CD14-positive monocyte (primary cell): Measurements from ENCODE around the gene LRRC25. TPM values are rescaled to one million over a fixed set of nuclear protein-coding genes. Genes with fewer than 3 reads are reported as not detected.

Experiments used
- DNase-seq, 3 donors: peaks; one replicate each; pipeline ENCODE4 v3.0.0-alpha.2; 2011 to 2022
- H2AFZ ChIP-seq: 2 replicates; pipeline ENCODE4 v1.6.0; 2012; ENCODE audit warnings: mild to moderate bottlenecking, low read depth, low read length, inconsistent platforms; ENCODE audit not compliant: insufficient read depth, poor library complexity, severe bottlenecking
- H3K27ac ChIP-seq, 2 donors: 1 replicate in 1 of 2; 2 replicates in 1 of 2; pipeline ENCODE4 v1.5.1; 2012 to 2013; ENCODE audit warnings: low read length in 2 of 2, control low read depth in 1 of 2, inconsistent platforms in 1 of 2, low read depth in 1 of 2, mild to moderate bottlenecking in 1 of 2
- H3K27me3 ChIP-seq, 2 donors: one replicate each; pipeline versions ENCODE4 v1.6.0 to v1.6.1; 2011 to 2013; ENCODE audit warnings: low read length in 2 of 2; ENCODE audit not compliant: control insufficient read depth in 2 of 2, insufficient read depth in 2 of 2
- H3K36me3 ChIP-seq, 2 donors: replicated peaks in 1 of 2; 1 replicate in 1 of 2; 2 replicates in 1 of 2; pipeline versions ENCODE4 v1.5.1 to v1.6.1; 2012 to 2013; ENCODE audit warnings: low read length in 2 of 2, control low read depth in 1 of 2, inconsistent platforms in 1 of 2, mild to moderate bottlenecking in 1 of 2; ENCODE audit not compliant: insufficient read depth in 2 of 2, control insufficient read depth in 1 of 2
- H3K4me1 ChIP-seq, 2 donors: 1 replicate in 1 of 2; 2 replicates in 1 of 2; pipeline versions ENCODE4 v1.5.1 to v1.6.1; 2012 to 2013; ENCODE audit warnings: low read length in 2 of 2, control low read depth in 1 of 2, inconsistent platforms in 1 of 2, mild to moderate bottlenecking in 1 of 2, moderate library complexity in 1 of 2; ENCODE audit not compliant: insufficient read depth in 2 of 2, control insufficient read depth in 1 of 2
- H3K4me2 ChIP-seq: replicated peaks from 2 replicates; pipeline ENCODE3; 2012; ENCODE audit warnings: low read length, moderate library complexity, mild to moderate bottlenecking; ENCODE audit not compliant: poor library complexity, severe bottlenecking; ENCODE audit errors: extremely low read depth
- H3K4me3 ChIP-seq, 3 experiments: fragments of 200-600 bp in 1 of 3; sonication (generic) in 1 of 3; replicated peaks in 1 of 3; 1 replicate in 2 of 3; 2 replicates in 1 of 3; pipeline ENCODE4 v1.5.1; 2011 to 2013; ENCODE audit warnings: low read length in 3 of 3, mild to moderate bottlenecking in 3 of 3, control low read depth in 2 of 3, low read depth in 2 of 3, inconsistent platforms in 1 of 3, moderate library complexity in 1 of 3
- H3K79me2 ChIP-seq: 2 replicates; pipeline ENCODE4 v1.6.0; 2012; ENCODE audit warnings: mild to moderate bottlenecking, control low read depth, inconsistent platforms, low read length, moderate library complexity; ENCODE audit not compliant: insufficient read depth
- H3K9ac ChIP-seq: 2 replicates; pipeline ENCODE4 v1.6.0; 2017; ENCODE audit warnings: low read length, mild to moderate bottlenecking; ENCODE audit not compliant: insufficient read depth, poor library complexity, severe bottlenecking
- H3K9me3 ChIP-seq, 2 donors: replicated peaks in 1 of 2; 1 replicate in 1 of 2; 2 replicates in 1 of 2; pipeline versions ENCODE4 v1.5.1 to v1.6.1; 2012 to 2013; ENCODE audit warnings: low read length in 2 of 2, control low read depth in 1 of 2; ENCODE audit not compliant: control insufficient read depth in 1 of 2, insufficient read depth in 1 of 2
- H4K20me1 ChIP-seq: 2 replicates; pipeline ENCODE4 v1.6.0; 2012; ENCODE audit warnings: mild to moderate bottlenecking, low read length, control low read depth, moderate library complexity; ENCODE audit not compliant: insufficient read depth
- H3K27ac Mint-ChIP-seq, 7 donors: one replicate each; pipeline ENCODE4 v1.8.0; 2020; ENCODE audit warnings: mild to moderate bottlenecking in 7 of 7, mixed read lengths in 7 of 7, moderate library complexity in 6 of 7, inconsistent platforms in 2 of 7
- H3K27me3 Mint-ChIP-seq, 3 donors: one replicate each; pipeline ENCODE4 v1.8.0; 2021 to 2022; ENCODE audit warnings: low read depth in 3 of 3, mild to moderate bottlenecking in 3 of 3, mixed read lengths in 3 of 3, moderate library complexity in 3 of 3, inconsistent platforms in 1 of 3
- H3K36me3 Mint-ChIP-seq, 2 donors: one replicate each; pipeline ENCODE4 v1.8.0; 2020; ENCODE audit warnings: mixed read lengths in 2 of 2, inconsistent platforms in 1 of 2, mild to moderate bottlenecking in 1 of 2
- H3K4me1 Mint-ChIP-seq: one replicate; pipeline ENCODE4 v1.8.0; 2020; ENCODE audit warnings: mild to moderate bottlenecking, mixed read lengths
- H3K4me3 Mint-ChIP-seq, 2 donors: one replicate each; pipeline ENCODE4 v1.8.0; 2020; ENCODE audit warnings: mild to moderate bottlenecking in 2 of 2, mixed read lengths in 2 of 2, moderate library complexity in 1 of 2
- H3K9me3 Mint-ChIP-seq, 7 donors: one replicate each; pipeline ENCODE4 v1.8.0; 2020 to 2022; ENCODE audit warnings: mixed read lengths in 7 of 7, mild to moderate bottlenecking in 6 of 7, moderate library complexity in 6 of 7, inconsistent platforms in 2 of 7
- CTCF ChIP-seq: fragments of 200-600 bp; IDR thresholded peaks from one replicate; pipeline ENCODE4 v1.8.0; 2022; ENCODE audit warnings: antibody characterized with exemption, mild to moderate bottlenecking
- WGBS: methylation state at CpG from one replicate; pipeline ENCODE4 v1.1.5; 2013; ENCODE audit warnings: missing lambda C conversion rate; ENCODE audit not compliant: insufficient coverage; 5-methylcytosine and 5-hydroxymethylcytosine counted together
- intact Hi-C, 2 donors: fragments of 100-400 bp; cut with micrococcal nuclease; formaldehyde crosslinking; loops; one replicate each; pipeline versions ENCODE4 v1.15.0 to v1.15.1; 2023
- polyA plus RNA-seq, 3 donors: library from polyadenylated mRNA; depleted of rRNA in 1 of 3; unstranded in 2 of 3; stranded (reverse) in 1 of 3; fragments of 300-500 nt in 2 of 3; fragments of >200 nt in 1 of 3; fragmentation: Illumina TruSeq in 2 of 3; gene quantifications; 1 replicate in 2 of 3; 2 replicates in 1 of 3; pipeline ENCODE4 v1.2.3, GENCODE V29; 2012 to 2021

Gene LRRC25
- polyA plus RNA-seq, 3 donors: 173 to 581 (median 416) TPM

- H2AFZ ChIP-seq: no peak overlapping the region
- Mint-ChIP-seq H3K27me3 (peaks cover 2 to 6% (median 6%) of the 10 kb centered on the region in 3 donors), H3K4me1 (peaks cover 47% of the 10 kb centered on the region), H3K9me3 (peaks cover 0 to 2% (median 0%) of the 10 kb centered on the region in 7 donors), H3K36me3 (no peaks in the 10 kb centered on the region), H3K4me3 (no peak overlapping the region), H3K27ac (no peak overlapping the region)
- no peaks in the 10 kb centered on the region for H3K36me3 ChIP-seq
- H4K20me1 ChIP-seq: no peaks in the 10 kb centered on the region
- no peak for TF ChIP-seq CTCF
- no peak overlapping the region for H3K9ac ChIP-seq
- intact Hi-C loops: loop anchor here (10.0 kb wide), 2 partner anchors 138 to 208 kb away; partner anchors contain the start of genes IQCN (in 1 of the 2) and RAB3A (in 1 of the 2)
- peaks cover 39 to 50% of the 10 kb centered on the region in 2 donors for H3K4me1 ChIP-seq
- no peak overlapping the region for H3K4me3 ChIP-seq
- no peak overlapping the region for H3K4me2 ChIP-seq
- no peaks in the 10 kb centered on the region for H3K79me2 ChIP-seq
- DNase-seq: no peak
- H3K27ac ChIP-seq: no peak overlapping the region
- H3K27me3 ChIP-seq: no peaks in the 10 kb centered on the region
- WGBS: 90% methylated on average over 14 of the region's 16 CpGs
- H3K9me3 ChIP-seq: no peaks in the 10 kb centered on the region
These were observed 15.3 kb upstream of the LRRC25 start for GRCh38 chr19:18412610-18413239.

GRCh38 chr19:18408053-18408476, 10.6 kb upstream of the LRRC25 start:
- no peak overlapping the region for H3K27ac ChIP-seq
- H3K9ac ChIP-seq: no peak overlapping the region
- no peaks in the 10 kb centered on the region for H3K9me3 ChIP-seq
- no peak overlapping the region for H3K4me2 ChIP-seq
- peaks cover 2 to 6% (median 6%) of the 10 kb centered on the region in 3 donors for H3K27me3 Mint-ChIP-seq
- no peaks in the 10 kb centered on the region for H3K27me3 ChIP-seq
- no peaks in the 10 kb centered on the region for H3K36me3 ChIP-seq
- peaks cover 20 to 32% of the 10 kb centered on the region in 2 donors for H3K4me1 ChIP-seq
- H3K4me3 Mint-ChIP-seq: no peak overlapping the region
- H2AFZ ChIP-seq: no peak overlapping the region
- WGBS: 49% methylated on average over 10 of the region's 10 CpGs
- H3K4me3 ChIP-seq: no peak overlapping the region
- H3K79me2 ChIP-seq: peaks cover 10% of the 10 kb centered on the region
- peak; percentile 75 for TF ChIP-seq CTCF
- no peaks in the 10 kb centered on the region for H3K36me3 Mint-ChIP-seq
- no peaks in the 10 kb centered on the region for H3K9me3 Mint-ChIP-seq
- H3K27ac Mint-ChIP-seq: peak overlapping the region in 3 of 7 donors; percentile 35 to 62 (median 45)
- DNase-seq: peak; percentile 35 to 59 (median 58)
- peaks cover 31% of the 10 kb centered on the region for H3K4me1 Mint-ChIP-seq
- no peaks in the 10 kb centered on the region for H4K20me1 ChIP-seq
- intact Hi-C loops: loop anchor here (2.0 to 5.0 kb wide), 3 partner anchors 19 to 201 kb away; no protein-coding TSS in a partner anchor
